ENCODE measurements around the gene ANKS6. TPM values are rescaled to one million over a fixed set of nuclear protein-coding genes. Genes with fewer than 3 reads are reported as not detected.

The ANKS6 gene
- total and polyA plus RNA-seq, 2 experiments from 2014 or later: 36.9 to 59.0 TPM

DNA sequence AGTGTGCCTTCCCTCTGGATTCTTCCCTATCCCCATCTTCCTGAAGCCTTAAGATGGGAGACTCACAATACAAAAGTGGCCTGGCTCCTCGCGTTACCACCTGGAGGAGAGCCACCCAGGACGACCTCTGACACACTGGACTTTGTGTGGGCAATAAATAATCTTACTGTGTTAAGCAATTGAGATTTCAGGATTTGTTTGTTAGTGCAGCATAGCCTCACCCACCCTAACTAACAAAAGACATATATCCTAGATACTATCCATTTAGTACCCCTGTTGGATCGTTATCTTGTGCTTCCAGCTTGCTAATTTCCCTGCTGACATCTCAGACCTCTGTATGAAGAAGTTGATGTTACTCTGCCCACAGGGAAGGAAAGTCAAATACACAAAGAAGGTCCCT, 95.6 kb downstream of the ANKS6 start:
- Histone ChIP-seq H2AFZ (no peak overlapping the region), H4K20me1 (replicated peaks; ENCODE audit: insufficient read depth) (no peaks in the 10 kb centered on the region; the same call in 1 of the 2 replicates), H3K27ac (ENCODE audit: low read depth) (no peak overlapping the region), H3K27me3 (ENCODE audit: insufficient read depth) (peaks cover 11% of the 10 kb centered on the region), H3K79me2 (replicated peaks; ENCODE audit: insufficient read depth) (no peaks in the 10 kb centered on the region), H3K4me2 (no peak overlapping the region), H3K9me2 (ENCODE audit: insufficient read depth) (no peaks in the 10 kb centered on the region), H3K4me3 (no peak overlapping the region), H3K36me3 (ENCODE audit: insufficient read depth) (no peaks in the 10 kb centered on the region), H3K4me1 (ENCODE audit: insufficient read depth) (no peaks in the 10 kb centered on the region), H3F3A (replicated peaks; ENCODE audit: low read depth) (no peaks in the 10 kb centered on the region)
- H3K36me3 Mint-ChIP-seq (ENCODE audit: low read depth): no peaks in the 10 kb centered on the region
- H3K27ac Mint-ChIP-seq: no peak overlapping the region
- H3K9me3 Mint-ChIP-seq: no peaks in the 10 kb centered on the region; the same call in 2 of the 3 replicates
- TF ChIP-seq ZNF114 (CRISPR knock-in tag; IDR thresholded peaks at IDR 0.05) (no peak), JUNB (IDR thresholded peaks at IDR 0.05; ENCODE audit: unreplicated experiment) (no peak), EZH2 (IDR thresholded peaks at IDR 0.05; ENCODE audit: low read depth, unreplicated experiment) (no peak), ZNF331 (CRISPR knock-in tag; IDR thresholded peaks at IDR 0.05; ENCODE audit: low read depth) (no peak), CREB1 (CRISPR knock-in tag; IDR thresholded peaks at IDR 0.05; ENCODE audit: low read depth) (no peak), STAT1 (IDR thresholded peaks at IDR 0.05; ENCODE audit: unreplicated experiment) (no peak), EZH2phosphoT487 (IDR thresholded peaks at IDR 0.05; ENCODE audit: unreplicated experiment) (no peak), NANOG (IDR thresholded peaks at IDR 0.05; ENCODE audit: borderline replicate concordance) (no peak), POLR2AphosphoS5 (IDR thresholded peaks at IDR 0.05; ENCODE audit: low read depth) (no peak)
- TF ChIP-seq, protein P1, sequence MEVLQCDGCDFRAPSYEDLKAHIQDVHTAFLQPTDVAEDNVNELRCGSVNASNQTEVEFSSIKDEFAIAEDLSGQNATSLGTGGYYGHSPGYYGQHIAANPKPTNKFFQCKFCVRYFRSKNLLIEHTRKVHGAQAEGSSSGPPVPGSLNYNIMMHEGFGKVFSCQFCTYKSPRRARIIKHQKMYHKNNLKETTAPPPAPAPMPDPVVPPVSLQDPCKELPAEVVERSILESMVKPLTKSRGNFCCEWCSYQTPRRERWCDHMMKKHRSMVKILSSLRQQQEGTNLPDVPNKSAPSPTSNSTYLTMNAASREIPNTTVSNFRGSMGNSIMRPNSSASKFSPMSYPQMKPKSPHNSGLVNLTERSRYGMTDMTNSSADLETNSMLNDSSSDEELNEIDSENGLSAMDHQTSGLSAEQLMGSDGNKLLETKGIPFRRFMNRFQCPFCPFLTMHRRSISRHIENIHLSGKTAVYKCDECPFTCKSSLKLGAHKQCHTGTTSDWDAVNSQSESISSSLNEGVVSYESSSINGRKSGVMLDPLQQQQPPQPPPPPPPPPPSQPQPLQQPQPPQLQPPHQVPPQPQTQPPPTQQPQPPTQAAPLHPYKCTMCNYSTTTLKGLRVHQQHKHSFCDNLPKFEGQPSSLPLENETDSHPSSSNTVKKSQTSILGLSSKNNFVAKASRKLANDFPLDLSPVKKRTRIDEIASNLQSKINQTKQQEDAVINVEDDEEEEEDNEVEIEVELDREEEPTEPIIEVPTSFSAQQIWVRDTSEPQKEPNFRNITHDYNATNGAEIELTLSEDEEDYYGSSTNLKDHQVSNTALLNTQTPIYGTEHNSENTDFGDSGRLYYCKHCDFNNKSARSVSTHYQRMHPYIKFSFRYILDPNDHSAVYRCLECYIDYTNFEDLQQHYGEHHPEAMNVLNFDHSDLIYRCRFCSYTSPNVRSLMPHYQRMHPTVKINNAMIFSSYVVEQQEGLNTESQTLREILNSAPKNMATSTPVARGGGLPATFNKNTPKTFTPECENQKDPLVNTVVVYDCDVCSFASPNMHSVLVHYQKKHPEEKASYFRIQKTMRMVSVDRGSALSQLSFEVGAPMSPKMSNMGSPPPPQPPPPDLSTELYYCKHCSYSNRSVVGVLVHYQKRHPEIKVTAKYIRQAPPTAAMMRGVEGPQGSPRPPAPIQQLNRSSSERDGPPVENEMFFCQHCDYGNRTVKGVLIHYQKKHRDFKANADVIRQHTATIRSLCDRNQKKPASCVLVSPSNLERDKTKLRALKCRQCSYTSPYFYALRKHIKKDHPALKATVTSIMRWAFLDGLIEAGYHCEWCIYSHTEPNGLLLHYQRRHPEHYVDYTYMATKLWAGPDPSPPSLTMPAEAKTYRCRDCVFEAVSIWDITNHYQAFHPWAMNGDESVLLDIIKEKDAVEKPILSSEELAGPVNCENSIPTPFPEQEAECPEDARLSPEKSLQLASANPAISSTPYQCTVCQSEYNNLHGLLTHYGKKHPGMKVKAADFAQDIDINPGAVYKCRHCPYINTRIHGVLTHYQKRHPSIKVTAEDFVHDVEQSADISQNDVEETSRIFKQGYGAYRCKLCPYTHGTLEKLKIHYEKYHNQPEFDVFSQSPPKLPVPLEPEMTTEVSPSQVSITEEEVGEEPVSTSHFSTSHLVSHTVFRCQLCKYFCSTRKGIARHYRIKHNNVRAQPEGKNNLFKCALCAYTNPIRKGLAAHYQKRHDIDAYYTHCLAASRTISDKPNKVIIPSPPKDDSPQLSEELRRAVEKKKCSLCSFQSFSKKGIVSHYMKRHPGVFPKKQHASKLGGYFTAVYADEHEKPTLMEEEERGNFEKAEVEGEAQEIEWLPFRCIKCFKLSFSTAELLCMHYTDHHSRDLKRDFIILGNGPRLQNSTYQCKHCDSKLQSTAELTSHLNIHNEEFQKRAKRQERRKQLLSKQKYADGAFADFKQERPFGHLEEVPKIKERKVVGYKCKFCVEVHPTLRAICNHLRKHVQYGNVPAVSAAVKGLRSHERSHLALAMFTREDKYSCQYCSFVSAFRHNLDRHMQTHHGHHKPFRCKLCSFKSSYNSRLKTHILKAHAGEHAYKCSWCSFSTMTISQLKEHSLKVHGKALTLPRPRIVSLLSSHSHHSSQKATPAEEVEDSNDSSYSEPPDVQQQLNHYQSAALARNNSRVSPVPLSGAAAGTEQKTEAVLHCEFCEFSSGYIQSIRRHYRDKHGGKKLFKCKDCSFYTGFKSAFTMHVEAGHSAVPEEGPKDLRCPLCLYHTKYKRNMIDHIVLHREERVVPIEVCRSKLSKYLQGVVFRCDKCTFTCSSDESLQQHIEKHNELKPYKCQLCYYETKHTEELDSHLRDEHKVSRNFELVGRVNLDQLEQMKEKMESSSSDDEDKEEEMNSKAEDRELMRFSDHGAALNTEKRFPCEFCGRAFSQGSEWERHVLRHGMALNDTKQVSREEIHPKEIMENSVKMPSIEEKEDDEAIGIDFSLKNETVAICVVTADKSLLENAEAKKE (CRISPR knock-in tag; IDR thresholded peaks at IDR 0.05): no peak
- TF ChIP-seq, protein P2, sequence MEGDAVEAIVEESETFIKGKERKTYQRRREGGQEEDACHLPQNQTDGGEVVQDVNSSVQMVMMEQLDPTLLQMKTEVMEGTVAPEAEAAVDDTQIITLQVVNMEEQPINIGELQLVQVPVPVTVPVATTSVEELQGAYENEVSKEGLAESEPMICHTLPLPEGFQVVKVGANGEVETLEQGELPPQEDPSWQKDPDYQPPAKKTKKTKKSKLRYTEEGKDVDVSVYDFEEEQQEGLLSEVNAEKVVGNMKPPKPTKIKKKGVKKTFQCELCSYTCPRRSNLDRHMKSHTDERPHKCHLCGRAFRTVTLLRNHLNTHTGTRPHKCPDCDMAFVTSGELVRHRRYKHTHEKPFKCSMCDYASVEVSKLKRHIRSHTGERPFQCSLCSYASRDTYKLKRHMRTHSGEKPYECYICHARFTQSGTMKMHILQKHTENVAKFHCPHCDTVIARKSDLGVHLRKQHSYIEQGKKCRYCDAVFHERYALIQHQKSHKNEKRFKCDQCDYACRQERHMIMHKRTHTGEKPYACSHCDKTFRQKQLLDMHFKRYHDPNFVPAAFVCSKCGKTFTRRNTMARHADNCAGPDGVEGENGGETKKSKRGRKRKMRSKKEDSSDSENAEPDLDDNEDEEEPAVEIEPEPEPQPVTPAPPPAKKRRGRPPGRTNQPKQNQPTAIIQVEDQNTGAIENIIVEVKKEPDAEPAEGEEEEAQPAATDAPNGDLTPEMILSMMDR (conservative IDR thresholded peaks at IDR 0.05; ENCODE audit: low read depth in 2 of 2): no peak
- TF ChIP-seq, protein P3, sequence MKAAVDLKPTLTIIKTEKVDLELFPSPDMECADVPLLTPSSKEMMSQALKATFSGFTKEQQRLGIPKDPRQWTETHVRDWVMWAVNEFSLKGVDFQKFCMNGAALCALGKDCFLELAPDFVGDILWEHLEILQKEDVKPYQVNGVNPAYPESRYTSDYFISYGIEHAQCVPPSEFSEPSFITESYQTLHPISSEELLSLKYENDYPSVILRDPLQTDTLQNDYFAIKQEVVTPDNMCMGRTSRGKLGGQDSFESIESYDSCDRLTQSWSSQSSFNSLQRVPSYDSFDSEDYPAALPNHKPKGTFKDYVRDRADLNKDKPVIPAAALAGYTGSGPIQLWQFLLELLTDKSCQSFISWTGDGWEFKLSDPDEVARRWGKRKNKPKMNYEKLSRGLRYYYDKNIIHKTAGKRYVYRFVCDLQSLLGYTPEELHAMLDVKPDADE (IDR thresholded peaks at IDR 0.05): no peak
- TF ChIP-seq, protein P4, sequence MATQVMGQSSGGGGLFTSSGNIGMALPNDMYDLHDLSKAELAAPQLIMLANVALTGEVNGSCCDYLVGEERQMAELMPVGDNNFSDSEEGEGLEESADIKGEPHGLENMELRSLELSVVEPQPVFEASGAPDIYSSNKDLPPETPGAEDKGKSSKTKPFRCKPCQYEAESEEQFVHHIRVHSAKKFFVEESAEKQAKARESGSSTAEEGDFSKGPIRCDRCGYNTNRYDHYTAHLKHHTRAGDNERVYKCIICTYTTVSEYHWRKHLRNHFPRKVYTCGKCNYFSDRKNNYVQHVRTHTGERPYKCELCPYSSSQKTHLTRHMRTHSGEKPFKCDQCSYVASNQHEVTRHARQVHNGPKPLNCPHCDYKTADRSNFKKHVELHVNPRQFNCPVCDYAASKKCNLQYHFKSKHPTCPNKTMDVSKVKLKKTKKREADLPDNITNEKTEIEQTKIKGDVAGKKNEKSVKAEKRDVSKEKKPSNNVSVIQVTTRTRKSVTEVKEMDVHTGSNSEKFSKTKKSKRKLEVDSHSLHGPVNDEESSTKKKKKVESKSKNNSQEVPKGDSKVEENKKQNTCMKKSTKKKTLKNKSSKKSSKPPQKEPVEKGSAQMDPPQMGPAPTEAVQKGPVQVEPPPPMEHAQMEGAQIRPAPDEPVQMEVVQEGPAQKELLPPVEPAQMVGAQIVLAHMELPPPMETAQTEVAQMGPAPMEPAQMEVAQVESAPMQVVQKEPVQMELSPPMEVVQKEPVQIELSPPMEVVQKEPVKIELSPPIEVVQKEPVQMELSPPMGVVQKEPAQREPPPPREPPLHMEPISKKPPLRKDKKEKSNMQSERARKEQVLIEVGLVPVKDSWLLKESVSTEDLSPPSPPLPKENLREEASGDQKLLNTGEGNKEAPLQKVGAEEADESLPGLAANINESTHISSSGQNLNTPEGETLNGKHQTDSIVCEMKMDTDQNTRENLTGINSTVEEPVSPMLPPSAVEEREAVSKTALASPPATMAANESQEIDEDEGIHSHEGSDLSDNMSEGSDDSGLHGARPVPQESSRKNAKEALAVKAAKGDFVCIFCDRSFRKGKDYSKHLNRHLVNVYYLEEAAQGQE (IDR thresholded peaks at IDR 0.05; ENCODE audit: unreplicated experiment): no peak
- no peak for DNase-seq (ENCODE audit: low spot score)
- no peak for ATAC-seq
- no peak overlapping the region for H3K4me3 Mint-ChIP-seq
- no peaks in the 10 kb centered on the region for H3K4me1 Mint-ChIP-seq
- peaks cover 17% of the 10 kb centered on the region for H3K27me3 Mint-ChIP-seq (ENCODE audit: insufficient read depth, low read depth, poor library complexity)
